H9 (cell line): ENCODE measurements around the gene CCT7. TPM values are rescaled to one million over a fixed set of nuclear protein-coding genes. Genes with fewer than 3 reads are reported as not detected.

Source experiments
- DNase-seq: peaks from one replicate; pipeline ENCODE4 v3.0.0-alpha.2; 2017
- H2AFZ ChIP-seq: one replicate; pipeline ENCODE4 v1.6.1; 2013; ENCODE audit warnings: mild to moderate bottlenecking, low read length, control low read depth, moderate library complexity
- H2AK5ac ChIP-seq: 2 replicates; pipeline ENCODE4 v1.6.1; 2013; ENCODE audit warnings: low read length, control low read depth, mixed read lengths; ENCODE audit not compliant: insufficient read length
- H2BK120ac ChIP-seq: one replicate; pipeline ENCODE4 v1.6.1; 2013; ENCODE audit warnings: low read depth, mild to moderate bottlenecking, low read length, control low read depth, inconsistent platforms; ENCODE audit not compliant: poor library complexity, severe bottlenecking
- H2BK12ac ChIP-seq: 2 replicates; pipeline ENCODE4 v1.6.1; 2013; ENCODE audit warnings: low read length, control low read depth, mixed read lengths, low read depth; ENCODE audit not compliant: insufficient read length
- H2BK15ac ChIP-seq: 2 replicates; pipeline ENCODE4 v1.6.1; 2013; ENCODE audit warnings: low read depth, low read length, control low read depth
- H2BK20ac ChIP-seq: one replicate; pipeline ENCODE4 v1.6.1; 2013; ENCODE audit warnings: low read depth, mild to moderate bottlenecking, low read length, control low read depth, inconsistent platforms; ENCODE audit not compliant: poor library complexity, severe bottlenecking
- H2BK5ac ChIP-seq: 2 replicates; pipeline ENCODE4 v1.6.1; 2013; ENCODE audit warnings: low read length, control low read depth, mixed read lengths; ENCODE audit not compliant: insufficient read length
- H3K14ac ChIP-seq: 2 replicates; pipeline ENCODE4 v1.6.1; 2013; ENCODE audit warnings: low read length, control low read depth; ENCODE audit not compliant: insufficient read depth
- H3K18ac ChIP-seq: 2 replicates; pipeline ENCODE4 v1.6.1; 2013; ENCODE audit warnings: low read depth, mild to moderate bottlenecking, mixed read lengths, low read length, control low read depth; ENCODE audit not compliant: insufficient read length
- H3K23ac ChIP-seq: 2 replicates; pipeline ENCODE4 v1.6.1; 2013; ENCODE audit warnings: low read length, control low read depth, mixed read lengths, low read depth; ENCODE audit not compliant: insufficient read length
- H3K23me2 ChIP-seq: 2 replicates; pipeline ENCODE4 v1.6.1; 2013; ENCODE audit warnings: low read depth, mild to moderate bottlenecking, mixed read lengths, low read length, control low read depth; ENCODE audit not compliant: insufficient read length, poor library complexity, severe bottlenecking
- H3K27ac ChIP-seq: 2 replicates; pipeline ENCODE4 v1.5.1; 2013; ENCODE audit warnings: low read length, control low read depth, mixed read lengths, low read depth; ENCODE audit not compliant: insufficient read length
- H3K27me3 ChIP-seq: 2 replicates; pipeline ENCODE4 v1.6.1; 2013; ENCODE audit warnings: low read length, control low read depth, inconsistent platforms; ENCODE audit not compliant: insufficient read depth
- H3K4ac ChIP-seq: 2 replicates; pipeline ENCODE4 v1.6.1; 2013; ENCODE audit warnings: low read depth, mild to moderate bottlenecking, control low read depth, inconsistent platforms, low read length, moderate library complexity
- H3K4me1 ChIP-seq: 2 replicates; pipeline ENCODE4 v1.6.1; 2013; ENCODE audit warnings: low read length, control low read depth, inconsistent platforms; ENCODE audit not compliant: insufficient read depth
- H3K4me2 ChIP-seq: 2 replicates; pipeline ENCODE4 v1.6.1; 2013; ENCODE audit warnings: low read length, control low read depth, mixed read lengths; ENCODE audit not compliant: insufficient read length, insufficient read depth
- H3K56ac ChIP-seq: 2 replicates; pipeline ENCODE4 v1.6.1; 2013; ENCODE audit warnings: low read depth, mild to moderate bottlenecking, mixed read lengths, low read length, control low read depth; ENCODE audit not compliant: insufficient read length
- H3K79me1 ChIP-seq: 2 replicates; pipeline ENCODE4 v1.6.1; 2013; ENCODE audit warnings: low read depth, mild to moderate bottlenecking, moderate library complexity, low read length, control low read depth, inconsistent platforms; ENCODE audit not compliant: insufficient read depth, poor library complexity, severe bottlenecking
- H3K79me2 ChIP-seq: 2 replicates; pipeline ENCODE4 v1.6.1; 2013; ENCODE audit warnings: low read length, control low read depth, inconsistent platforms; ENCODE audit not compliant: insufficient read depth
- H3K9ac ChIP-seq: 2 replicates; pipeline ENCODE4 v1.6.1; 2013; ENCODE audit warnings: low read length, control low read depth, mixed read lengths; ENCODE audit not compliant: insufficient read length; ENCODE audit errors: extremely low read depth
- H3K9me3 ChIP-seq: one replicate; pipeline ENCODE4 v1.6.1; 2013; ENCODE audit warnings: low read depth, low read length, inconsistent platforms; ENCODE audit not compliant: control insufficient read depth
- H3T11ph ChIP-seq: one replicate; pipeline ENCODE4 v1.6.1; 2013; ENCODE audit warnings: mild to moderate bottlenecking, low read length, control low read depth, inconsistent platforms
- H4K20me1 ChIP-seq: one replicate; pipeline ENCODE4 v1.6.1; 2013; ENCODE audit not compliant: control insufficient read depth, insufficient read length, insufficient read depth
- H4K5ac ChIP-seq: 2 replicates; pipeline ENCODE4 v1.6.1; 2013; ENCODE audit warnings: low read depth, mild to moderate bottlenecking, mixed read lengths, low read length, control low read depth; ENCODE audit not compliant: insufficient read length
- H4K8ac ChIP-seq: replicated peaks from 2 replicates; pipeline ENCODE4 v1.6.1; 2013; ENCODE audit warnings: low read length, control low read depth, mixed read lengths, low read depth; ENCODE audit not compliant: insufficient read length
- H4K91ac ChIP-seq: 2 replicates; pipeline ENCODE4 v1.6.1; 2013; ENCODE audit warnings: low read depth, mild to moderate bottlenecking, moderate library complexity, mixed read lengths, low read length, control low read depth; ENCODE audit not compliant: insufficient read length
- H3K27ac Mint-ChIP-seq, 3 experiments: 2 replicates in 2 of 3; 3 replicates in 1 of 3; pipeline ENCODE4 v1.8.0; 2020 to 2021; ENCODE audit warnings: mixed read lengths in 3 of 3, mild to moderate bottlenecking in 1 of 3, moderate library complexity in 1 of 3
- H3K27me3 Mint-ChIP-seq: 2 replicates; pipeline ENCODE4 v1.8.0; 2021; ENCODE audit warnings: low read depth, mild to moderate bottlenecking, moderate library complexity, mixed read lengths
- H3K36me3 Mint-ChIP-seq, 3 experiments: 2 replicates in 2 of 3; 3 replicates in 1 of 3; pipeline ENCODE4 v1.8.0; 2020 to 2021; ENCODE audit warnings: low read depth in 3 of 3, mixed read lengths in 3 of 3; ENCODE audit not compliant: insufficient read depth in 1 of 3
- H3K4me1 Mint-ChIP-seq, 2 experiments: 2 replicates each; pipeline ENCODE4 v1.8.0; 2020; ENCODE audit warnings: mixed read lengths in 2 of 2
- H3K4me3 Mint-ChIP-seq, 2 experiments: 2 replicates in 1 of 2; 3 replicates in 1 of 2; pipeline ENCODE4 v1.8.0; 2020 to 2021; ENCODE audit warnings: mild to moderate bottlenecking in 2 of 2, mixed read lengths in 2 of 2, moderate library complexity in 1 of 2
- H3K9me3 Mint-ChIP-seq, 2 experiments: 2 replicates in 1 of 2; 3 replicates in 1 of 2; pipeline ENCODE4 v1.8.0; 2020; ENCODE audit warnings: mild to moderate bottlenecking in 2 of 2, mixed read lengths in 2 of 2, moderate library complexity in 1 of 2
- WGBS: extraction: QIAGEN DNeasy Blood & Tissue Kit; methylation state at CpG from one replicate; pipeline ENCODE4 v1.1.7; 2013; ENCODE audit warnings: missing lambda C conversion rate, low lambda C conversion rate, mixed read lengths; ENCODE audit not compliant: insufficient read length; ENCODE audit errors: extremely low coverage; 5-methylcytosine and 5-hydroxymethylcytosine counted together
- total RNA-seq: library from RNA; stranded (reverse); gene quantifications from 2 replicates; pipeline ENCODE4 v1.2.1, GENCODE V29; 2021
- TF ChIP-seq, protein P1 (sequence below): fragments of 200-600 bp; sonication (generic); conservative IDR thresholded peaks from 3 replicates; pipeline ENCODE4 v1.8.0; 2021; ENCODE audit warnings: antibody characterized with exemption, mild to moderate bottlenecking

The CCT7 gene
- total RNA-seq, 1 experiment from 2014 or later: 500 TPM

DNA sequence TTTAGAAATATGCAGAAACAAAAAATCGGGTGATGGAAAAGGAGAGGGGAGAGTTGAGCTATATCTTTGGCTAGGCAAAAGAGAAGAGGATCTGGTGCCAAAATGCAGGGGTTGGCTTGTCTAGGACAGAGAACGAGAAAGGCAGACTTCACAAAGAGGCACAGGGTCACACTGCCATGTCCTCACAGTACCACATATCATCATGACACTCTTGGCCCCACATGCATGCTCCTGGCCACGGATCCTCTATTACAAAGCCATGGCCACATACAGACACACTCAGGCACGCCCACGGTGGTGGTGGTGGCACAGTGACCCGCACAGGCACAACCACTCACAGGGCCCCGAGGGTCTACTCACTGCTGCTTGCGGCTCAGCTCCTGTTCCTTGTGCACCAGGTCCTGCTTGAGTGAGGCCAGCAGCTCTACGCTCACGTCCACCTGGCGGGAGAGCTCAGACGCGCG, 34.3 kb downstream of the CCT7 start:
- no peaks in the 10 kb centered on the region for H3K79me2 ChIP-seq
- no peak overlapping the region for H4K5ac ChIP-seq
- no peak overlapping the region for H4K91ac ChIP-seq
- H3K9me3 ChIP-seq: no peaks in the 10 kb centered on the region
- no peak overlapping the region for H3K18ac ChIP-seq
- no peak overlapping the region for H3K56ac ChIP-seq
- H3T11ph ChIP-seq: no peak overlapping the region
- no peaks in the 10 kb centered on the region for H4K20me1 ChIP-seq
- no peak overlapping the region for H2BK5ac ChIP-seq
- H3K9ac ChIP-seq: peak overlapping the region; percentile 27
- H3K4me1 ChIP-seq: peaks cover 3% of the 10 kb centered on the region; the same call in 1 of the 2 replicates
- no peaks in the 10 kb centered on the region for H3K79me1 ChIP-seq
- Mint-ChIP-seq H3K27ac (no peak overlapping the region), H3K9me3 (no peaks in the 10 kb centered on the region), H3K27me3 (peaks cover 44% of the 10 kb centered on the region), H3K36me3 (peaks cover 2 to 13% (median 10%) of the 10 kb centered on the region in 3 experiments; a peak in 6 of 7 replicates), H3K4me3 (peak overlapping the region; percentile 64 to 74), H3K4me1 (peaks cover 9 to 24% of the 10 kb centered on the region in 2 experiments)
- no peak overlapping the region for H2BK20ac ChIP-seq
- no peak overlapping the region for H2AK5ac ChIP-seq
- no peak overlapping the region for H4K8ac ChIP-seq
- no peak overlapping the region for H3K4ac ChIP-seq
- H2BK120ac ChIP-seq: no peak overlapping the region
- DNase-seq: no peak
- H3K27me3 ChIP-seq: no peaks in the 10 kb centered on the region; the same call in 1 of the 2 replicates
- no peak overlapping the region for H2BK15ac ChIP-seq
- H3K23ac ChIP-seq: no peak overlapping the region
- no peak overlapping the region for H2AFZ ChIP-seq
- H3K4me2 ChIP-seq: peak overlapping the region; percentile 63
- peaks cover 9% of the 10 kb centered on the region for H3K23me2 ChIP-seq
- WGBS: no CpG with 5 or more reads among the region's 14 CpGs
- peak overlapping the region; percentile 14; the same call in 1 of the 2 replicates for H3K14ac ChIP-seq
- TF ChIP-seq, protein P1, sequence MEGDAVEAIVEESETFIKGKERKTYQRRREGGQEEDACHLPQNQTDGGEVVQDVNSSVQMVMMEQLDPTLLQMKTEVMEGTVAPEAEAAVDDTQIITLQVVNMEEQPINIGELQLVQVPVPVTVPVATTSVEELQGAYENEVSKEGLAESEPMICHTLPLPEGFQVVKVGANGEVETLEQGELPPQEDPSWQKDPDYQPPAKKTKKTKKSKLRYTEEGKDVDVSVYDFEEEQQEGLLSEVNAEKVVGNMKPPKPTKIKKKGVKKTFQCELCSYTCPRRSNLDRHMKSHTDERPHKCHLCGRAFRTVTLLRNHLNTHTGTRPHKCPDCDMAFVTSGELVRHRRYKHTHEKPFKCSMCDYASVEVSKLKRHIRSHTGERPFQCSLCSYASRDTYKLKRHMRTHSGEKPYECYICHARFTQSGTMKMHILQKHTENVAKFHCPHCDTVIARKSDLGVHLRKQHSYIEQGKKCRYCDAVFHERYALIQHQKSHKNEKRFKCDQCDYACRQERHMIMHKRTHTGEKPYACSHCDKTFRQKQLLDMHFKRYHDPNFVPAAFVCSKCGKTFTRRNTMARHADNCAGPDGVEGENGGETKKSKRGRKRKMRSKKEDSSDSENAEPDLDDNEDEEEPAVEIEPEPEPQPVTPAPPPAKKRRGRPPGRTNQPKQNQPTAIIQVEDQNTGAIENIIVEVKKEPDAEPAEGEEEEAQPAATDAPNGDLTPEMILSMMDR: no peak
- no peak overlapping the region for H2BK12ac ChIP-seq
- no peak overlapping the region for H3K27ac ChIP-seq
